ENCODE results near the gene TEX2.

TEX2 gene

GRCh38 chr17:64276961-64277505 is 14.0 kb upstream of the TEX2 start:
- H3K4me3 Mint-ChIP-seq, result no peak overlapping the region
- H3K4me1 Mint-ChIP-seq, result peaks cover 6% of the 10 kb centered on the region
- H3K9me3 Mint-ChIP-seq, result no peaks in the 10 kb centered on the region
- H3K27ac Mint-ChIP-seq, result no peak overlapping the region
- no peaks in the 10 kb centered on the region for H3K27me3 Mint-ChIP-seq
- H3K36me3 Mint-ChIP-seq, result no peaks in the 10 kb centered on the region

- Mint-ChIP-seq H3K4me3 (no peak overlapping the region), H3K9me3 (no peaks in the 10 kb centered on the region), H3K27ac (no peak overlapping the region), H3K27me3 (no peaks in the 10 kb centered on the region), H3K4me1 (peaks cover 22% of the 10 kb centered on the region), H3K36me3 (no peaks in the 10 kb centered on the region)
Observed at GRCh38 chr17:64275016-64275415, 12.0 kb upstream of the TEX2 start.

GRCh38 chr17:64273006-64273405 is 9.9 kb upstream of the TEX2 start:
- no peaks in the 10 kb centered on the region for H3K9me3 Mint-ChIP-seq
- H3K4me3 Mint-ChIP-seq, result no peak overlapping the region
- no peaks in the 10 kb centered on the region for H3K27me3 Mint-ChIP-seq
- H3K27ac Mint-ChIP-seq, result no peak overlapping the region
- no peaks in the 10 kb centered on the region for H3K36me3 Mint-ChIP-seq
- H3K4me1 Mint-ChIP-seq, result peaks cover 29% of the 10 kb centered on the region

- peaks cover 29% of the 10 kb centered on the region for H3K4me1 Mint-ChIP-seq
- peak overlapping the region; percentile 8 for H3K4me3 Mint-ChIP-seq
- H3K27me3 Mint-ChIP-seq, result no peaks in the 10 kb centered on the region
- no peaks in the 10 kb centered on the region for H3K9me3 Mint-ChIP-seq
- H3K27ac Mint-ChIP-seq, result peak overlapping the region; percentile 14
- no peaks in the 10 kb centered on the region for H3K36me3 Mint-ChIP-seq
Observed at GRCh38 chr17:64270885-64271284, 7.8 kb upstream of the TEX2 start.

- Mint-ChIP-seq H3K27ac (no peak overlapping the region), H3K4me1 (peaks cover 29% of the 10 kb centered on the region), H3K4me3 (no peak overlapping the region), H3K27me3 (no peaks in the 10 kb centered on the region), H3K9me3 (no peaks in the 10 kb centered on the region), H3K36me3 (no peaks in the 10 kb centered on the region)
Observed at GRCh38 chr17:64269687-64270649, 6.9 kb upstream of the TEX2 start.

- no peaks in the 10 kb centered on the region for H3K36me3 Mint-ChIP-seq
- H3K27ac Mint-ChIP-seq, result no peak overlapping the region
- H3K27me3 Mint-ChIP-seq, result no peaks in the 10 kb centered on the region
- peaks cover 39% of the 10 kb centered on the region for H3K4me1 Mint-ChIP-seq
- H3K4me3 Mint-ChIP-seq, result no peak overlapping the region
- no peaks in the 10 kb centered on the region for H3K9me3 Mint-ChIP-seq
Observed at GRCh38 chr17:64264891-64265290, 1.8 kb upstream of the TEX2 start.

- no peaks in the 10 kb centered on the region for H3K9me3 Mint-ChIP-seq
- peak overlapping the region; percentile 93 for H3K4me3 Mint-ChIP-seq
- no peaks in the 10 kb centered on the region for H3K27me3 Mint-ChIP-seq
- peaks cover 39% of the 10 kb centered on the region for H3K4me1 Mint-ChIP-seq
- H3K27ac Mint-ChIP-seq, result peak overlapping the region; percentile 89
- H3K36me3 Mint-ChIP-seq, result no peaks in the 10 kb centered on the region
Observed at GRCh38 chr17:64262198-64262999, 661 bp downstream of the TEX2 start.

GRCh38 chr17:64261417-64262145 is 1.5 kb downstream of the TEX2 start:
- H3K27me3 Mint-ChIP-seq, result no peaks in the 10 kb centered on the region
- no peaks in the 10 kb centered on the region for H3K36me3 Mint-ChIP-seq
- no peaks in the 10 kb centered on the region for H3K9me3 Mint-ChIP-seq
- peak overlapping the region; percentile 93 for H3K4me3 Mint-ChIP-seq
- H3K27ac Mint-ChIP-seq, result peak overlapping the region; percentile 89
- peaks cover 41% of the 10 kb centered on the region for H3K4me1 Mint-ChIP-seq

- Mint-ChIP-seq H3K4me3 (peak overlapping the region; percentile 20), H3K9me3 (no peaks in the 10 kb centered on the region)
Observed at GRCh38 chr17:64260886-64261285, 2.2 kb downstream of the TEX2 start.

GRCh38 chr17:64259922-64260321 is 3.1 kb downstream of the TEX2 start:
- no peaks in the 10 kb centered on the region for H3K9me3 Mint-ChIP-seq
- no peaks in the 10 kb centered on the region for H3K27me3 Mint-ChIP-seq
- H3K4me1 Mint-ChIP-seq, result peaks cover 46% of the 10 kb centered on the region
- no peak overlapping the region for H3K4me3 Mint-ChIP-seq
- H3K27ac Mint-ChIP-seq, result peak overlapping the region; percentile 76
- H3K36me3 Mint-ChIP-seq, result no peaks in the 10 kb centered on the region

More at GRCh38 chr17:64260886-64261285, 2.2 kb downstream of the TEX2 start:
- peaks cover 46% of the 10 kb centered on the region for H3K4me1 Mint-ChIP-seq
- H3K27me3 Mint-ChIP-seq, result no peaks in the 10 kb centered on the region
- peak overlapping the region; percentile 27 for H3K27ac Mint-ChIP-seq
- H3K36me3 Mint-ChIP-seq, result no peaks in the 10 kb centered on the region

- Mint-ChIP-seq H3K27me3 (no peaks in the 10 kb centered on the region), H3K36me3 (no peaks in the 10 kb centered on the region), H3K27ac (no peak overlapping the region), H3K4me3 (no peak overlapping the region), H3K4me1 (peaks cover 46% of the 10 kb centered on the region), H3K9me3 (no peaks in the 10 kb centered on the region)
Observed at GRCh38 chr17:64259426-64259825, 3.6 kb downstream of the TEX2 start.

- H3K4me1 Mint-ChIP-seq, result peaks cover 44% of the 10 kb centered on the region
- H3K27ac Mint-ChIP-seq, result no peak overlapping the region
- no peaks in the 10 kb centered on the region for H3K9me3 Mint-ChIP-seq
- H3K4me3 Mint-ChIP-seq, result no peak overlapping the region
- no peaks in the 10 kb centered on the region for H3K27me3 Mint-ChIP-seq
- H3K36me3 Mint-ChIP-seq, result peaks cover 3% of the 10 kb centered on the region
Observed at GRCh38 chr17:64256913-64257807, 5.9 kb downstream of the TEX2 start.

GRCh38 chr17:64255764-64256163 is 7.3 kb downstream of the TEX2 start:
- no peak overlapping the region for H3K4me3 Mint-ChIP-seq
- H3K36me3 Mint-ChIP-seq, result peaks cover 3% of the 10 kb centered on the region
- H3K27ac Mint-ChIP-seq, result no peak overlapping the region
- no peaks in the 10 kb centered on the region for H3K27me3 Mint-ChIP-seq
- peaks cover 36% of the 10 kb centered on the region for H3K4me1 Mint-ChIP-seq
- H3K9me3 Mint-ChIP-seq, result no peaks in the 10 kb centered on the region

GRCh38 chr17:64254755-64255154 is 8.3 kb downstream of the TEX2 start:
- H3K9me3 Mint-ChIP-seq, result no peaks in the 10 kb centered on the region
- H3K4me3 Mint-ChIP-seq, result no peak overlapping the region
- H3K36me3 Mint-ChIP-seq, result peaks cover 3% of the 10 kb centered on the region
- H3K4me1 Mint-ChIP-seq, result peaks cover 30% of the 10 kb centered on the region
- H3K27me3 Mint-ChIP-seq, result no peaks in the 10 kb centered on the region
- H3K27ac Mint-ChIP-seq, result no peak overlapping the region
